ENCODE measurements around the gene ANKRD33B.

ANKRD33B gene

DNA sequence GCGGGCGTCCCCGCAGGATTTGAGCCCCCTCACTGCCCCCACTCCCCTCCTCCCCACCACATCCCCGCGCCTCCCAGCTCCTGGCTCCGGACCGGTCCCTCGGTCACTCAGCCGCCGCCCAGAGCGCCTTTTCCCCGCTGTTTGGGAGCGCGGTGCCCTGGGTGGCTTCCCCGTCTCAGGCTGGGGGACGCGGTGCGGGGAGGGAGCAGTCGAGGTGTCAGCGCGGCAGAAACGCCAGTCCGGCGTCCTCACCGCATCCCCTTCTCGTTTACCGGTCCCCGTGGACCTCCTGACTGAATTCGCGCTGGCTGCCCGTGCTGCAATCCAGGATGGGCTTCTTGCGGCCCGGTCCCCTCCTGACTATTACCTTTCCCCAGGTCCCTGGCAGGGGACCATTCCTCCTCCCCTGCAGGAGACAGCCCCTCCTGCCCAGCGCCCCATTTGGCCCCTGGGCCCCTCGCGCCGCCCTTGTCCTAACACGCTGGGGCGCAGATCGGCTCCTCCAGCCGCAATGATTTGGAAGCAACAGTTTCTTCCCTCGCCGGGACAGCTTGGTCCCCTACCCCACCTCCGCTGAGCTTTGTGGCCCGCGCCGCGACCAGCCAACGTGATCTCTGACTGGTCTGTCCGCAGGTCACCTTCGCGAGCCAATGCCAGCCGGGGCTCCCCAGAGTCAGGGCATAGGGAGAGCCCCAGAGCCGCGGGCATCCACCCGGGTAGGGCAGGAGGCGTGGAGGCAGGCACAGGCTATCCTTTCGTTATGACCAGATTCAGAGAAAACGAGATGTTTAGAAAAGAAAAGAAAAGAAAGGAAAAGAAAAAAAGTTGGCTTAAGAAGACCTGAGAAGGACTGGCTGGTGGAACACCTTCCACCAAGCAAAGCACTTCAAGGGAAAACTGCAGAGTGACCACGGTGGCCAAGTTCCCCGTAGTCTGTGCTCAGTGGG is 1.2 kb downstream of the ANKRD33B start:
- no peaks in the 10 kb centered on the region for H3K9me3 ChIP-seq
- TF ChIP-seq, protein P1, sequence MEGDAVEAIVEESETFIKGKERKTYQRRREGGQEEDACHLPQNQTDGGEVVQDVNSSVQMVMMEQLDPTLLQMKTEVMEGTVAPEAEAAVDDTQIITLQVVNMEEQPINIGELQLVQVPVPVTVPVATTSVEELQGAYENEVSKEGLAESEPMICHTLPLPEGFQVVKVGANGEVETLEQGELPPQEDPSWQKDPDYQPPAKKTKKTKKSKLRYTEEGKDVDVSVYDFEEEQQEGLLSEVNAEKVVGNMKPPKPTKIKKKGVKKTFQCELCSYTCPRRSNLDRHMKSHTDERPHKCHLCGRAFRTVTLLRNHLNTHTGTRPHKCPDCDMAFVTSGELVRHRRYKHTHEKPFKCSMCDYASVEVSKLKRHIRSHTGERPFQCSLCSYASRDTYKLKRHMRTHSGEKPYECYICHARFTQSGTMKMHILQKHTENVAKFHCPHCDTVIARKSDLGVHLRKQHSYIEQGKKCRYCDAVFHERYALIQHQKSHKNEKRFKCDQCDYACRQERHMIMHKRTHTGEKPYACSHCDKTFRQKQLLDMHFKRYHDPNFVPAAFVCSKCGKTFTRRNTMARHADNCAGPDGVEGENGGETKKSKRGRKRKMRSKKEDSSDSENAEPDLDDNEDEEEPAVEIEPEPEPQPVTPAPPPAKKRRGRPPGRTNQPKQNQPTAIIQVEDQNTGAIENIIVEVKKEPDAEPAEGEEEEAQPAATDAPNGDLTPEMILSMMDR (IDR thresholded peaks at IDR 0.05): no peak
- H3K4me1 ChIP-seq (ENCODE audit: control insufficient read depth in 1 of 2, insufficient read depth in 1 of 2, low read depth in 1 of 2, low read length in 1 of 2): peaks cover 58% of the 10 kb centered on the region in 2 experiments
- H3K27me3 ChIP-seq: no peaks in the 10 kb centered on the region
- H3K4me3 ChIP-seq (ENCODE audit: low read depth in 1 of 2, low read length in 1 of 2): peak overlapping the region; percentile 84 to 88
- no peaks in the 10 kb centered on the region for H3K36me3 ChIP-seq
- H3K27ac ChIP-seq: peak overlapping the region; percentile 80

DNA sequence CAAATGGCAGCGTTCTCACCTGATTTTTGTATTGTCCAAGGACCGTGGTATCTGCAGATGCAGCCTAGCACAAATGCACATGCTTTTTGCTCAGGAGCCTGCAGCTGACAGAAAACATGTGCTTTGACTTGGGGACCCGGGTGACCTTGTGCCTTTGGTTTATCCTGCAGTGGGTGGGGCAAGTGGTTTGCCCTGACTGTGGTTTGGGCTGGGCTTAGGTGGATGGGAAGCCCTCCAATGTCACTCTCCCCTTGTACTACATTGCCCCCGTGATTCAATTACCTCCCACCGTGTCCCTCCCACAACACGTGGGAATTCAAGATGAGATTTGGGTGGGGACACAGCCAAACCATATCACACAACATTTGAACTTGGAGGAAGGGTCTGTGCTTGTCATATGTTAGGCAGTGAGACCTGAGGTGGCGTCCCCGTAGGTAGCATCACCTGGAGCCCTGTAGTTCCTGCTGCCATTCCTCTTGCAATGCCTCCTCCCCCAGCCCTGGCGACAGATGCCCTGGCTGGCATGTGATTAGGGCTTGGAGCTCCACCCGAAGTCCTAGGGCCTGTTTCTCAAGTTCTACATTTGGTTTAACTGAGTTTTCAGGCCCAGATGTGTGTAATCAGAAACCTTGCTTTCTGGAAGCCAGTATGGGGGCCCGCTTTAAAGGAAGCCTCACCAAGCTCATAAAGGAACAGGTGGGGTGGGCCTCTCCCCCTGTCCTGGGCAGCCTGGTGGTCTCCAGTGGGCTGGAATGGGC is 2.1 kb downstream of the ANKRD33B start:
- Histone ChIP-seq H3K4me3 (ENCODE audit: low read depth in 1 of 2, low read length in 1 of 2) (peak overlapping the region; percentile 84 to 88), H3K27ac (peak overlapping the region; percentile 80), H3K4me1 (ENCODE audit: control insufficient read depth in 1 of 2, insufficient read depth in 1 of 2, low read depth in 1 of 2, low read length in 1 of 2) (peaks cover 58% of the 10 kb centered on the region in 2 experiments), H3K9me3 (no peaks in the 10 kb centered on the region), H3K27me3 (no peaks in the 10 kb centered on the region), H3K36me3 (no peaks in the 10 kb centered on the region)
- TF ChIP-seq, protein P1 (IDR thresholded peaks at IDR 0.05): no peak

DNA sequence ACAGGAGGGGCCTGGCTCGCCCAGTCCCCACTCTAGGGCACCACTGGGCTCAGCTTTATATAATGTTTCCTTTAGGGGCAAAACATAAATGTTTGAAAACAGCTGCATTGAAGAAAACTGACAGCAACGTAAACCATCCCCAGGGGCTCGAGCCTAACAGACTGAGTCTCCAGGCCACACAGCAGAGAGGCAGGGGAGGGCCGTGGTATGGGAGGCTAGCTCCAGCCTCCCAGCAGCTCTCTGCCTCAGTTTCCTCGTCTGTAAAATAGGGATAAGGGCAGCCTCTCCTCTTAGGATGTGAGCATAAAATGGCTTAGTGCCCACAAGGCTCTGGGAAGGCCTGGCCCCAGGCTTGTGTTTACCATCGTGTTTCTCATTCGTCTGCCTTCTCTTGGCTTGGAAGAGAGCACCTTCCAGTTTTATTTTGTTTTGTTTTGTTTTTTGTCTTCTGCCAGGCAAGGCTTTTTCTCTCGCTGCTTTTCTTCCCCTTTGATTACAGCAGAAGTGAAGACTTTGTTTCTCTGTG is 2.7 kb downstream of the ANKRD33B start:
- no peaks in the 10 kb centered on the region for H3K27me3 ChIP-seq
- TF ChIP-seq, protein P1 (IDR thresholded peaks at IDR 0.05): no peak
- peaks cover 58 to 64% of the 10 kb centered on the region in 2 experiments for H3K4me1 ChIP-seq (ENCODE audit: control insufficient read depth in 1 of 2, insufficient read depth in 1 of 2, low read depth in 1 of 2, low read length in 1 of 2)

DNA sequence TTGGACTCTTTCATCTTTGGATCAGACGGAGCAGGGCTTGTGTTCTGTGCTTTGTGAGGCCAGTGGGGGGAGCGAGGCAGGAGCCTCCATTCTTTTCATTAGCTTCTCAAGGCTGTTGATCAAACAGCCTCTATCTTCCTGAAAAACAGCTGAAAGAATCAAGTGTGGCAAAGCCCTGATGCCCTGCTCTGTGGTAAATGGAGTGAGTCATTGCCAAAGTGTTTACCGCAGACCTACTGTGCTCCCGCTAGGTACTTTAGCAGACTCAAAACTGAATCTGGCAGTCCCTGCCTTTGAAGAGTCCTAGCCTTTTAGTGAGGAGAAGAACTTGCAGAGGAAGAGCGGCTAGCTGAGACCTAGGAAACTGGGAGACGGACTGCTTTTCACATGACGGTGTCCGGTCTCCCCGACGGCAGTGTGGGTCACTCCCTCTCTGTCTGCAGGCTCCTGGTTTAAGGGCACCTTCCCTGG is 3.3 kb downstream of the ANKRD33B start:
- peaks cover 58 to 69% of the 10 kb centered on the region in 2 experiments for H3K4me1 ChIP-seq (ENCODE audit: control insufficient read depth in 1 of 2, insufficient read depth in 1 of 2, low read depth in 1 of 2, low read length in 1 of 2)

More for the DNA sequence above, 2.7 kb downstream of the ANKRD33B start:
- Histone ChIP-seq H3K4me3 (ENCODE audit: low read depth in 1 of 2, low read length in 1 of 2) (peak overlapping the region in 1 of 2 experiments; percentile 84), H3K27ac (peak overlapping the region; percentile 80), H3K36me3 (no peaks in the 10 kb centered on the region), H3K9me3 (no peaks in the 10 kb centered on the region)

More for the DNA sequence above, 3.3 kb downstream of the ANKRD33B start:
- peak overlapping the region; percentile 80 for H3K27ac ChIP-seq
- TF ChIP-seq, protein P1 (IDR thresholded peaks at IDR 0.05): no peak
- no peaks in the 10 kb centered on the region for H3K9me3 ChIP-seq
- no peaks in the 10 kb centered on the region for H3K27me3 ChIP-seq
- H3K36me3 ChIP-seq: no peaks in the 10 kb centered on the region
- no peak overlapping the region for H3K4me3 ChIP-seq (ENCODE audit: low read depth in 1 of 2, low read length in 1 of 2)
